CD14-positive monocyte (primary cell): ENCODE results near the gene SCYL1. TPM values are rescaled to one million over a fixed set of nuclear protein-coding genes. Genes with fewer than 3 reads are reported as not detected.

Source experiments
- DNase-seq, 3 donors: peaks; one replicate each; pipeline ENCODE4 v3.0.0-alpha.2; 2011 to 2022
- H2AFZ ChIP-seq: 2 replicates; pipeline ENCODE4 v1.6.0; 2012; ENCODE audit warnings: mild to moderate bottlenecking, low read depth, low read length, inconsistent platforms; ENCODE audit not compliant: insufficient read depth, poor library complexity, severe bottlenecking
- H3K27ac ChIP-seq, 2 donors: 1 replicate in 1 of 2; 2 replicates in 1 of 2; pipeline ENCODE4 v1.5.1; 2012 to 2013; ENCODE audit warnings: low read length in 2 of 2, control low read depth in 1 of 2, inconsistent platforms in 1 of 2, low read depth in 1 of 2, mild to moderate bottlenecking in 1 of 2
- H3K27me3 ChIP-seq, 2 donors: one replicate each; pipeline versions ENCODE4 v1.6.0 to v1.6.1; 2011 to 2013; ENCODE audit warnings: low read length in 2 of 2; ENCODE audit not compliant: control insufficient read depth in 2 of 2, insufficient read depth in 2 of 2
- H3K36me3 ChIP-seq, 2 donors: replicated peaks in 1 of 2; 1 replicate in 1 of 2; 2 replicates in 1 of 2; pipeline versions ENCODE4 v1.5.1 to v1.6.1; 2012 to 2013; ENCODE audit warnings: low read length in 2 of 2, control low read depth in 1 of 2, inconsistent platforms in 1 of 2, mild to moderate bottlenecking in 1 of 2; ENCODE audit not compliant: insufficient read depth in 2 of 2, control insufficient read depth in 1 of 2
- H3K4me1 ChIP-seq, 2 donors: 1 replicate in 1 of 2; 2 replicates in 1 of 2; pipeline versions ENCODE4 v1.5.1 to v1.6.1; 2012 to 2013; ENCODE audit warnings: low read length in 2 of 2, control low read depth in 1 of 2, inconsistent platforms in 1 of 2, mild to moderate bottlenecking in 1 of 2, moderate library complexity in 1 of 2; ENCODE audit not compliant: insufficient read depth in 2 of 2, control insufficient read depth in 1 of 2
- H3K4me2 ChIP-seq: replicated peaks from 2 replicates; pipeline ENCODE3; 2012; ENCODE audit warnings: low read length, moderate library complexity, mild to moderate bottlenecking; ENCODE audit not compliant: poor library complexity, severe bottlenecking; ENCODE audit errors: extremely low read depth
- H3K4me3 ChIP-seq, 3 experiments: fragments of 200-600 bp in 1 of 3; sonication (generic) in 1 of 3; replicated peaks in 1 of 3; 1 replicate in 2 of 3; 2 replicates in 1 of 3; pipeline ENCODE4 v1.5.1; 2011 to 2013; ENCODE audit warnings: low read length in 3 of 3, mild to moderate bottlenecking in 3 of 3, control low read depth in 2 of 3, low read depth in 2 of 3, inconsistent platforms in 1 of 3, moderate library complexity in 1 of 3
- H3K79me2 ChIP-seq: 2 replicates; pipeline ENCODE4 v1.6.0; 2012; ENCODE audit warnings: mild to moderate bottlenecking, control low read depth, inconsistent platforms, low read length, moderate library complexity; ENCODE audit not compliant: insufficient read depth
- H3K9ac ChIP-seq: 2 replicates; pipeline ENCODE4 v1.6.0; 2017; ENCODE audit warnings: low read length, mild to moderate bottlenecking; ENCODE audit not compliant: insufficient read depth, poor library complexity, severe bottlenecking
- H3K9me3 ChIP-seq, 2 donors: replicated peaks in 1 of 2; 1 replicate in 1 of 2; 2 replicates in 1 of 2; pipeline versions ENCODE4 v1.5.1 to v1.6.1; 2012 to 2013; ENCODE audit warnings: low read length in 2 of 2, control low read depth in 1 of 2; ENCODE audit not compliant: control insufficient read depth in 1 of 2, insufficient read depth in 1 of 2
- H4K20me1 ChIP-seq: 2 replicates; pipeline ENCODE4 v1.6.0; 2012; ENCODE audit warnings: mild to moderate bottlenecking, low read length, control low read depth, moderate library complexity; ENCODE audit not compliant: insufficient read depth
- H3K27ac Mint-ChIP-seq, 7 donors: one replicate each; pipeline ENCODE4 v1.8.0; 2020; ENCODE audit warnings: mild to moderate bottlenecking in 7 of 7, mixed read lengths in 7 of 7, moderate library complexity in 6 of 7, inconsistent platforms in 2 of 7
- H3K27me3 Mint-ChIP-seq, 3 donors: one replicate each; pipeline ENCODE4 v1.8.0; 2021 to 2022; ENCODE audit warnings: low read depth in 3 of 3, mild to moderate bottlenecking in 3 of 3, mixed read lengths in 3 of 3, moderate library complexity in 3 of 3, inconsistent platforms in 1 of 3
- H3K36me3 Mint-ChIP-seq, 2 donors: one replicate each; pipeline ENCODE4 v1.8.0; 2020; ENCODE audit warnings: mixed read lengths in 2 of 2, inconsistent platforms in 1 of 2, mild to moderate bottlenecking in 1 of 2
- H3K4me1 Mint-ChIP-seq: one replicate; pipeline ENCODE4 v1.8.0; 2020; ENCODE audit warnings: mild to moderate bottlenecking, mixed read lengths
- H3K4me3 Mint-ChIP-seq, 2 donors: one replicate each; pipeline ENCODE4 v1.8.0; 2020; ENCODE audit warnings: mild to moderate bottlenecking in 2 of 2, mixed read lengths in 2 of 2, moderate library complexity in 1 of 2
- H3K9me3 Mint-ChIP-seq, 7 donors: one replicate each; pipeline ENCODE4 v1.8.0; 2020 to 2022; ENCODE audit warnings: mixed read lengths in 7 of 7, mild to moderate bottlenecking in 6 of 7, moderate library complexity in 6 of 7, inconsistent platforms in 2 of 7
- CTCF ChIP-seq: fragments of 200-600 bp; IDR thresholded peaks from one replicate; pipeline ENCODE4 v1.8.0; 2022; ENCODE audit warnings: antibody characterized with exemption, mild to moderate bottlenecking
- WGBS: methylation state at CpG from one replicate; pipeline ENCODE4 v1.1.5; 2013; ENCODE audit warnings: missing lambda C conversion rate; ENCODE audit not compliant: insufficient coverage; 5-methylcytosine and 5-hydroxymethylcytosine counted together
- intact Hi-C, 2 donors: fragments of 100-400 bp; cut with micrococcal nuclease; formaldehyde crosslinking; loops; one replicate each; pipeline versions ENCODE4 v1.15.0 to v1.15.1; 2023
- polyA plus RNA-seq, 3 donors: library from polyadenylated mRNA; depleted of rRNA in 1 of 3; unstranded in 2 of 3; stranded (reverse) in 1 of 3; fragments of 300-500 nt in 2 of 3; fragments of >200 nt in 1 of 3; fragmentation: Illumina TruSeq in 2 of 3; gene quantifications; 1 replicate in 2 of 3; 2 replicates in 1 of 3; pipeline ENCODE4 v1.2.3, GENCODE V29; 2012 to 2021

Gene SCYL1
- polyA plus RNA-seq, 3 donors = 18.6 to 71.6 (median 29.7) TPM

DNA sequence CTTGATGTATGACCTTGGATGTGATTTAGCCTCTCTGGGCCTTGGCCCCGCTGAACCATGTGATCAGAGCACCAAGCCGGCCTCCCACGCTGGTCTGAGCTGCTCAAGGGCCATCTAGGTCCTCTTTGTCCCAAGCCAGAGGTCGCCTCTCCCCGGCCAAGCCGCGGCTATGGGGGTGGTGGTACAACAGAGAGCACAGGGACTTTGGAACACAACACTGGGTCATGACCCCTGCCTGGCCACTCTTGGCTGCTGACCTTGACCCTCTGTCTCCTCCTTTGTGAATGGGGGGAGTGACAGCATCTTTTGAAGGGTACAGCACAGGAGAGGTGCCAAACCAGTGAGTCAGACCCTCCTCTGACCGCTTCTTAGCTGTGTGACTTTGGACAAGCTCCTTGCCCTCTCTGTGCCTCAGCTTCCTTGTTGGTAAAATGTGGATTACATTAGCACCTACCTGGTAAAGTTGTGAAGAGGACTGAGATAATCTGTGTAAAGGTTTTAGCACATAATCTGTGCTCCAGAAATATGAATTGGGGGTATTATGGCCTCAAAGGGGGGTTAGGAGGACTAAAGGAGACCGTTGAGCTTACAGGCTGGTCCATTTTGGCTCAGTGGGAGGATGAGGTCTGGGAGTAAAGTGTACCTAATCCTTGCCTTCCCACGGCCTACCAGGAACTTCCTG lies 4.7 kb downstream of the SCYL1 start:
- Histone ChIP-seq H3K9me3 (no peaks in the 10 kb centered on the region), H3K36me3 (peaks cover 54 to 77% of the 10 kb centered on the region in 2 donors), H3K9ac (no peak overlapping the region), H3K4me3 (no peak overlapping the region), H3K27me3 (no peaks in the 10 kb centered on the region), H2AFZ (no peak overlapping the region), H3K79me2 (peaks cover 20% of the 10 kb centered on the region), H3K4me2 (no peak overlapping the region), H3K4me1 (peaks cover 13 to 18% of the 10 kb centered on the region in 2 donors), H3K27ac (no peak overlapping the region), H4K20me1 (peaks cover 49% of the 10 kb centered on the region)
- TF ChIP-seq CTCF = no peak
- intact Hi-C loops = loop anchor here in 1 of 2 donors (10.0 kb wide), 1 partner anchor 265 kb away; the partner anchor contains the start of gene POLA2
- H3K27me3 Mint-ChIP-seq = peaks cover 0 to 4% (median 0%) of the 10 kb centered on the region in 3 donors
- no peak overlapping the region for H3K27ac Mint-ChIP-seq
- no peaks in the 10 kb centered on the region for H3K9me3 Mint-ChIP-seq
- WGBS = 86% methylated on average over 4 of the region's 10 CpGs
- peaks cover 14% of the 10 kb centered on the region for H3K4me1 Mint-ChIP-seq
- no peak overlapping the region for H3K4me3 Mint-ChIP-seq
- H3K36me3 Mint-ChIP-seq = peaks cover 53 to 71% of the 10 kb centered on the region in 2 donors
- DNase-seq = peak in 1 of 3 donors; percentile 4

DNA sequence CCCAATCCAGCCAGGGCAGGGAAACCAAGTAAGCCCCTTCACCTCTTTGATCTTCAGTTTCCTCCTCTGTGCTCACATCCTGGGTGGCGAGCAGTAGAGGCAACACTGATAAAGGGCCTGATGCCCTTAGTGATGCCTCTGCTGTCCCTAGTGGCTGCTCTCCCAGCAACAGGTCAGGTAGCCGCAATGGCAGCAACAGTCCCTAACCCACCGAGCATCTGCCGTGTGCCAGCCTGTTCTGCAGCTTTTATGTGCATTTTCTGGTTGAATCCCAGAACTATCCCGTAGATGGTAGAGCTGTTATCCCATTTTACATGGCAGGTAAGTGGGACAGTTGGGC lies 5.2 kb downstream of the SCYL1 start:
- H3K36me3 Mint-ChIP-seq = peaks cover 58 to 76% of the 10 kb centered on the region in 2 donors
- intact Hi-C loops = loop anchor here in 1 of 2 donors (10.0 kb wide), 1 partner anchor 265 kb away; the partner anchor contains the start of gene POLA2
- Histone ChIP-seq H3K27ac (no peak overlapping the region), H3K36me3 (peaks cover 59 to 82% of the 10 kb centered on the region in 2 donors), H3K9me3 (no peaks in the 10 kb centered on the region), H3K4me2 (no peak overlapping the region), H4K20me1 (peaks cover 52% of the 10 kb centered on the region), H3K4me1 (peaks cover 13 to 17% of the 10 kb centered on the region in 2 donors), H3K4me3 (no peak overlapping the region), H2AFZ (no peak overlapping the region), H3K79me2 (peaks cover 19% of the 10 kb centered on the region), H3K27me3 (no peaks in the 10 kb centered on the region), H3K9ac (no peak overlapping the region)
- H3K9me3 Mint-ChIP-seq = no peaks in the 10 kb centered on the region
- peaks cover 0 to 4% (median 0%) of the 10 kb centered on the region in 3 donors for H3K27me3 Mint-ChIP-seq
- peak overlapping the region in 1 of 7 donors; percentile 19 for H3K27ac Mint-ChIP-seq
- DNase-seq = peak in 1 of 3 donors; percentile 4
- TF ChIP-seq CTCF = no peak
- 85% methylated on average over 4 of the region's 5 CpGs for WGBS
- H3K4me1 Mint-ChIP-seq = peaks cover 14% of the 10 kb centered on the region
- H3K4me3 Mint-ChIP-seq = no peak overlapping the region
